ENCODE results near the gene C3orf33. TPM values are rescaled to one million over a fixed set of nuclear protein-coding genes. Genes with fewer than 3 reads are reported as not detected.

Gene C3orf33
- total RNA-seq, 2 donors from 2014 or later: 1.7 to 3.3 TPM

DNA sequence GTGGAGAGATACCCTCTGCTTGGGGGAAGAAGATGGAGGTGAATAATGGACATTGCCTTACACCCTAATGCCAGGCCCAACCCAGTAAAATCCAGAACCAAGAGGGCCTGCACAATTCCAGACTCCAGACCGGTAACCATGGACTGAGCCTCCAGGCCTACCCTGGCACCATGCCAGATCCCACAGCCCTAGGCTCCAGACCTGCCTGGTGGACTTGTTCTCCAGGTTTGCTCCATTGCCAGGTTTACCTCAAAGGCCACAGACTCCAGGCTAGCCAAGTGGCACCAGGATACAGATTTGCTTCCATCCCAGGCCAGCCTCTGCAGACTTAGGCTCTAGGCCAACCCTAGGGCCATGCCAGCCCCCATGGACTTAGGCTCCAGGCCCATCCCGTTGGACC lies 75.2 kb downstream of the C3orf33 start:
- no peak for ATAC-seq
- no peak overlapping the region for H3K27ac Mint-ChIP-seq

DNA sequence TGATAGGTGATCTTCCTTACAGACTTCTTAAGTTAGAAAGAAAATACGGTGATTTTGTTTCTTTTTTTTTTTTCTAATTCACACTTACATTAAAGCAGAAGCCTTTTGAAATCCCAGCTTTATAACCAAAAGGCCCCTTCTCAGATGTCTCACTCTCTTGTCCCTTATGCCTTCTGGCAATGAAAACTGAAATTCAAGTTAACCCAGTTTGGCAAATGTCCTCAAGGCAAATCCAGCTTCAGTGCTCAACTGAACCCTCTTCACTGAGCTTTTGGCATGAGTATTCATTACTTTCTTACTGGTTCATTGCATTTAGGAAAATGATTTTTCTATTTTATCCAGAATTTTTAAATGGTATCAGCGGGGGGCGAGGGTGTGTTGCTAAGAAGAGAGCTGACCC lies 78.2 kb downstream of the C3orf33 start:
- Mint-ChIP-seq H3K27ac (no peak overlapping the region), H3K9me3 (no peaks in the 10 kb centered on the region), H3K36me3 (peaks cover 0 to 6% of the 10 kb centered on the region in 2 donors)
- ATAC-seq: no peak
- DNase-seq (ENCODE audit: low spot score in 2 of 2): no peak

More for the DNA sequence above, 75.2 kb downstream of the C3orf33 start:
- Mint-ChIP-seq H3K36me3 (peaks cover 0 to 6% of the 10 kb centered on the region in 2 donors), H3K9me3 (no peaks in the 10 kb centered on the region)
- no peak for DNase-seq (ENCODE audit: low spot score in 2 of 2)

DNA sequence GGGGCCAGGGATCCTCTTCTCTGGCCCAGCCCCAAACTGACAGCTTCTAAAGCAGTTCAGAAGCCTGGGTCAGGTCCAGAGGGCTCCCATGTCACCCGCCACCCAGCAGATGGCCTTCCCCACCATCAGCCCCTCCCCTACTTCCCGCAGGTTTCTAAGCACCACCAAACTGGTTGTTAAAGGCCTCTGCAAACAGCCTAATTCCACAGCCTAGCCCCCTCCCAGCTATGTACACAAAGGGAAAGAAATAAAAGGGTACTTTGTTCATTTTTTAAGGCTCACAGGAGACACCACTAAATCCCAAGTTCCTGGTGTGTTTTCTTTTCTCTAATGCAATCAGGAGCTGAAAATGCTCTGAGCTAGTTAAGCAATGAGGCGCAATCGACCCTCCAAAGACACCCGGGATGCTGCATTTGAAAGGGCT lies 91.8 kb downstream of the C3orf33 start:
- ATAC-seq: no peak
- Mint-ChIP-seq H3K36me3 (peaks cover 0 to 4% of the 10 kb centered on the region in 2 donors), H3K9me3 (peaks cover 8 to 16% of the 10 kb centered on the region in 2 donors), H3K27ac (no peak overlapping the region)
- DNase-seq (ENCODE audit: low spot score in 2 of 2): no peak

Other genes starting within 250 kb of the C3orf33 start
- under 1 TPM; 0.05 to 0.23 TPM for gene PLCH1, start 61.2 kb downstream of the C3orf33 start, total RNA-seq
- gene SLC33A1, start 48.1 kb upstream of the C3orf33 start, total RNA-seq: 10 to 100 TPM; 23.5 to 25.1 TPM
- 100 to 1,000 TPM; 116 to 122 TPM for gene GMPS, start 64.4 kb upstream of the C3orf33 start, total RNA-seq

Data from activated naive CD4-positive, alpha-beta T cell treated with anti-CD3 and anti-CD28 coated beads, Interleukin-2, amount 50 U/mL, for 72 hours (primary cell).